ENCODE data around the gene ABCA4. TPM values are rescaled to one million over a fixed set of nuclear protein-coding genes. Genes with fewer than 3 reads are reported as not detected.
"Not testable (repeated sequence)": the region's sequence is repeated elsewhere in the genome, so short reads cannot be mapped to it uniquely, and the experiment has no call there.

ABCA4 gene
- total RNA-seq, 4 donors from 2014 or later, result 0.19 to 1.7 (median 0.45) TPM

DNA sequence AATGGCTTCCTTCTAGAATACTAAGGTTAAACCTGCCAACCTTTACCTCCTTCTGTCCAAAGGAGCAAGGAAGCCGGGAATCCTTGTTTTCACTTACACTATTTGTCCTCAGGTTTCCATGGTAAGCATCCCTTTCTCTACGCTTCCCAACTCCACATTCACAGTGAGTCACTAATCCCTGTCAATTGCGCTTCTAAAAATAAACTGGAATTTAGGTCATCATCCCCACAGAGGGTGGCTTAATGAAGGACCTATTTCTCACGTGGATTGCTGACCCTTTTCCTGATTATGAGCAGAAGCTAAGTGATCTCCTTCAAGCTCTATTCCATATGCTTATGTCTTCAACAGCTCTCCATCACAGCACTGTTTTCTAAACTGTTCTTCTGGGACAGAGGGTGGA is 39.9 kb upstream of the ABCA4 start:
- intact Hi-C loops (cut with DNase I), result no loop called here
- Histone ChIP-seq H3K36me3 (no peaks in the 10 kb centered on the region), H3K27ac (replicated peaks in 1 of 4) (no peak overlapping the region), H3K27me3 (no peaks in the 10 kb centered on the region), H3K4me3 (no peak overlapping the region), H3K9me3 (peaks cover 0 to 4% (median under 1%) of the 10 kb centered on the region in 4 donors), H3K4me1 (peaks cover 5 to 16% (median 14%) of the 10 kb centered on the region in 4 donors)
- 41% methylated on average over 4 of the region's 4 CpGs for WGBS
- no peak for DNase-seq (ENCODE audit: extremely low spot score)
- no peak for TF ChIP-seq EP300 (IDR thresholded peaks at IDR 0.05)
- TF ChIP-seq, protein P1, sequence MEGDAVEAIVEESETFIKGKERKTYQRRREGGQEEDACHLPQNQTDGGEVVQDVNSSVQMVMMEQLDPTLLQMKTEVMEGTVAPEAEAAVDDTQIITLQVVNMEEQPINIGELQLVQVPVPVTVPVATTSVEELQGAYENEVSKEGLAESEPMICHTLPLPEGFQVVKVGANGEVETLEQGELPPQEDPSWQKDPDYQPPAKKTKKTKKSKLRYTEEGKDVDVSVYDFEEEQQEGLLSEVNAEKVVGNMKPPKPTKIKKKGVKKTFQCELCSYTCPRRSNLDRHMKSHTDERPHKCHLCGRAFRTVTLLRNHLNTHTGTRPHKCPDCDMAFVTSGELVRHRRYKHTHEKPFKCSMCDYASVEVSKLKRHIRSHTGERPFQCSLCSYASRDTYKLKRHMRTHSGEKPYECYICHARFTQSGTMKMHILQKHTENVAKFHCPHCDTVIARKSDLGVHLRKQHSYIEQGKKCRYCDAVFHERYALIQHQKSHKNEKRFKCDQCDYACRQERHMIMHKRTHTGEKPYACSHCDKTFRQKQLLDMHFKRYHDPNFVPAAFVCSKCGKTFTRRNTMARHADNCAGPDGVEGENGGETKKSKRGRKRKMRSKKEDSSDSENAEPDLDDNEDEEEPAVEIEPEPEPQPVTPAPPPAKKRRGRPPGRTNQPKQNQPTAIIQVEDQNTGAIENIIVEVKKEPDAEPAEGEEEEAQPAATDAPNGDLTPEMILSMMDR (IDR thresholded peaks at IDR 0.05), result no peak
- no peak for TF ChIP-seq POLR2AphosphoS5 (IDR thresholded peaks at IDR 0.05)
- no peak for TF ChIP-seq POLR2A (IDR thresholded peaks at IDR 0.05; ENCODE audit: low read depth)

DNA sequence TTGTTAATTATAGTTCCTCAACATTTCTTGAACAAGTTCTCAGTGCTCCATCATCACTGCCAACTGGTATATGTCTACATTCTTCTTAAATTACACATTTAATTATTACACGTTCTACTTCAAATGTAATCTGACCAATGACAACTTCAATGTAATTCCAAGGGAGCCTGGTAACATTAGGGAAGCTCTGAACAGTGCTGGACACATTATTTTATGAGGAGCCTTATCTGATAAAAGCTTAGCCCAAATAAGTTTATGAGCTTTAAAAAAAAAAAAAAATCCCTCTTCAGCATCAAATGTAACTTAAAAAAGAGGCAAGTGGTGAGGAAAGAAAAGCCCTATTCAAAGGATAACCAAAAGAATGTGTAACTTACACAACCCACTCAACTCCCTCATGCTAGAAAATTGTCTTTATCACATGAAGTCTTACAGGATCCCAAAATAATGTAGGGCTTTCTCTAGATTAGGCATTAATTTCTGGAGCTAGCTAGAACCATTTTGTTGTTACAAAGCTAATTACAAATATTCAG is 35.2 kb upstream of the ABCA4 start:
- no peak for DNase-seq (ENCODE audit: extremely low spot score)
- no peaks in the 10 kb centered on the region for H3K27me3 ChIP-seq
- whole genome bisulfite sequencing, result 71% methylated on average over 1 of the region's 1 CpG
- no peak overlapping the region for H3K27ac ChIP-seq (replicated peaks in 1 of 4)
- H3K4me3 ChIP-seq, result no peak overlapping the region
- H3K36me3 ChIP-seq, result no peaks in the 10 kb centered on the region
- peaks cover 5 to 12% (median 11%) of the 10 kb centered on the region in 4 donors for H3K4me1 ChIP-seq
- intact Hi-C loops (cut with DNase I), result no loop called here
- TF ChIP-seq POLR2AphosphoS5 (IDR thresholded peaks at IDR 0.05), result no peak
- TF ChIP-seq, protein P1 (IDR thresholded peaks at IDR 0.05), result no peak
- no peak for TF ChIP-seq POLR2A (IDR thresholded peaks at IDR 0.05; ENCODE audit: low read depth)
- TF ChIP-seq EP300 (IDR thresholded peaks at IDR 0.05), result no peak
- H3K9me3 ChIP-seq, result no peaks in the 10 kb centered on the region

DNA sequence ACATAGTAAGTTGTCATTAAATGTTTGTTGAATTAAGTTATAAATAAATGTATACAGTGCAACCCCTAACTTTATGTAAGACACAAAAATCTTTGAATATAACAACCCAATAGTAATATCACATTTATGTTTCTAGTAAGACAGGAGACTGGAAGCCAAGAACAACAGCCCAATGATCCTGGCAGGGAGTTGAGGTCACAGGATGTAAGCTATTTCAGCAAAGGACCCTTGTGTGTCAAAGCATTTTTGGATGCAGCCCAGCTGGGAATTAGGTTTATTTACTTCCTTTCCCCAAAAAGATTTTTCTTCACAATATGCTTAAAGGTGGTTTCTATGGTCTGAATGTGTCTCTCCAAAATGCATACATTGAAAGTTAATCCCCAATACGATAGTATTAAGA is 34.0 kb upstream of the ABCA4 start:
- H3K27me3 ChIP-seq, result no peaks in the 10 kb centered on the region
- no peaks in the 10 kb centered on the region for H3K9me3 ChIP-seq
- intact Hi-C loops (cut with DNase I), result no loop called here
- 93% methylated on average over 1 of the region's 1 CpG for WGBS
- no peaks in the 10 kb centered on the region for H3K36me3 ChIP-seq
- peaks cover 0 to under 1% (median 0%) of the 10 kb centered on the region in 4 donors for H3K4me1 ChIP-seq
- H3K4me3 ChIP-seq, result no peak overlapping the region
- TF ChIP-seq EP300 (IDR thresholded peaks at IDR 0.05) (no peak), POLR2A (IDR thresholded peaks at IDR 0.05; ENCODE audit: low read depth) (no peak), POLR2AphosphoS5 (IDR thresholded peaks at IDR 0.05) (no peak)
- TF ChIP-seq, protein P1 (IDR thresholded peaks at IDR 0.05), result no peak
- no peak overlapping the region for H3K27ac ChIP-seq (replicated peaks in 1 of 4)
- DNase-seq (ENCODE audit: extremely low spot score), result no peak

DNA sequence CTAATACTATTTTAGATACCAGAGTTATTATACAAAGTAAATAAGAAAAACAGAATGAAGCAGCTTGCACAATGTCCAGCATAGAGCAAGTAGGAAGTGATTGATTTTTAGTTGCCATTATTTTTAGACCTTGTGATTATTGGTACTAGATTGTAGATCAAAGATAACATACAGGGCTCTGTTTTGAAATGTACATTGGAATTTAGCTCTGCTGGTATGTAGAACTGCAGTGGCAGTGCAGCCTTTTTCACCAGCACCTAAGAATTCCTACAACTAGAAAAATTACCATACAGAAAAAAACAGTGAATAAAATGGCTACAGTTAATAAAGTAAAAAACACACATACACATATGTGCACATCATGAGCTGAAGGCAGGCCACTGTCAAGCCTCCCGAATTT is 32.2 kb upstream of the ABCA4 start:
- Histone ChIP-seq H3K9me3 (no peaks in the 10 kb centered on the region), H3K27ac (replicated peaks in 1 of 4) (no peak overlapping the region), H3K4me3 (no peak overlapping the region), H3K4me1 (no peaks in the 10 kb centered on the region), H3K27me3 (no peaks in the 10 kb centered on the region), H3K36me3 (no peaks in the 10 kb centered on the region)
- TF ChIP-seq EP300 (IDR thresholded peaks at IDR 0.05), result no peak
- TF ChIP-seq POLR2A (IDR thresholded peaks at IDR 0.05; ENCODE audit: low read depth), result no peak
- intact Hi-C loops (cut with DNase I), result no loop called here
- WGBS, result 80% methylated on average over 1 of the region's 1 CpG
- no peak for DNase-seq (ENCODE audit: extremely low spot score)

DNA sequence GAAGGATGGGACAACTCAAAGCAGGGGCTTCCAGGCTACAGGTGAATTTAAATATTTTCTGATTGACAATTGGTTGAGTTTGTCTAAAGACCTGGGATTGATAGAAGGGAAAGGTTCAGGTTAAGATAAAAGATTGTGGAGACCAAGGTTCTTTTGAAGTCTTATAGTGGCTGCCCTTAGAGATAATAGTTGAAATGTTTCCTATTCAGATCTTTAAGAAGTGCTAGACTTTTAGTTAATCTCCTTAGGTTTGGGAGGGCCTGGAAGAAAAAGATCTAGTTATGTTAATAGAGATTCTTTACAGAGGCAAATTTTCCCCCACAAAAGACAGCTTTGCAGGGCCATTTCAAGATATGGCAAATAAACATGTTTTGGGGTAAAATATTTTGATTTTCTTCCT is 28.2 kb upstream of the ABCA4 start:
- H3K27ac ChIP-seq (replicated peaks in 1 of 4); DNase-seq (ENCODE audit: extremely low spot score); H3K36me3 ChIP-seq; H3K27me3 ChIP-seq; intact Hi-C loops (cut with DNase I); H3K9me3 ChIP-seq; H3K4me3 ChIP-seq; H3K4me1 ChIP-seq: not testable (repeated sequence)

DNA sequence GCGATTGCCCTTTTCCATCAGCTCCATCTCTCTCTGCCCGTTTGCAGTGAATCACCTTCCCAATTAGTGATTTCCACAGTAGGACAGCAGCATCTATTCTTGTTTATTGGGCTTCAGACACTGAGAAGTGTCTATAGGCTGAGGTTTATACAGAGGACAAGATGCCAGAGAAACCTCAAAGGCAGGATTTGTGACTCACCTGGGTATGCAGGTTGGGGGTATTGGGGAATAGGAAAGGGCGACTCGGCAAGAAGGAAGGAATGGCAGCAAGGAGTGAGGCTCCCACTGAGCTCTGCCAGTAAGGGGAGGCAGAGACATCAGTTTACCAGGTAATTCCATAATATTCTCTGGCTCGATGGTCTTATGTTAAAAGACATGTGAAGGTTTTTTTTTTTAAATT is 25.3 kb upstream of the ABCA4 start:
- TF ChIP-seq POLR2AphosphoS5 (IDR thresholded peaks at IDR 0.05), result no peak
- TF ChIP-seq EP300 (IDR thresholded peaks at IDR 0.05), result no peak
- TF ChIP-seq POLR2A (IDR thresholded peaks at IDR 0.05; ENCODE audit: low read depth), result no peak
- TF ChIP-seq, protein P1 (IDR thresholded peaks at IDR 0.05), result no peak
- WGBS, result 98% methylated on average over 5 of the region's 5 CpGs
- Histone ChIP-seq H3K4me1 (peaks cover 0 to 10% (median 5%) of the 10 kb centered on the region in 4 donors), H3K4me3 (no peak overlapping the region), H3K27me3 (no peaks in the 10 kb centered on the region), H3K36me3 (no peaks in the 10 kb centered on the region), H3K27ac (replicated peaks in 1 of 4) (no peak overlapping the region), H3K9me3 (no peaks in the 10 kb centered on the region)
- no peak for DNase-seq (ENCODE audit: extremely low spot score)
- intact Hi-C loops (cut with DNase I), result no loop called here

Data from esophagus muscularis mucosa (tissue), 4 donors.